ENCODE measurements around the gene WDR7.

WDR7 gene

GRCh38 chr18:56890632-56891031 lies 239.5 kb downstream of the WDR7 start:
- no peak overlapping the region for H3K4me3 ChIP-seq (ENCODE audit: low read length)
- no peak for TF ChIP-seq CTCF (conservative IDR thresholded peaks at IDR 0.05; ENCODE audit: low read length)
- peak; percentile 87 for DNase-seq (ENCODE audit: low read depth)

GRCh38 chr18:56891116-56891515 lies 240.0 kb downstream of the WDR7 start:
- DNase-seq (ENCODE audit: low read depth) = no peak
- no peak for TF ChIP-seq CTCF (conservative IDR thresholded peaks at IDR 0.05; ENCODE audit: low read length)
- no peak overlapping the region for H3K4me3 ChIP-seq (ENCODE audit: low read length)

GRCh38 chr18:56891870-56892269 lies 240.7 kb downstream of the WDR7 start:
- no peak for DNase-seq (ENCODE audit: low read depth)
- no peak for TF ChIP-seq CTCF (conservative IDR thresholded peaks at IDR 0.05; ENCODE audit: low read length)
- H3K4me3 ChIP-seq (ENCODE audit: low read length) = no peak overlapping the region

GRCh38 chr18:56897122-56897521 lies 246.0 kb downstream of the WDR7 start:
- TF ChIP-seq CTCF (conservative IDR thresholded peaks at IDR 0.05; ENCODE audit: low read length) = no peak
- no peak for DNase-seq (ENCODE audit: low read depth)
- no peak overlapping the region for H3K4me3 ChIP-seq (ENCODE audit: low read length)

GRCh38 chr18:56899660-56900059 lies 248.5 kb downstream of the WDR7 start:
- no peak for TF ChIP-seq CTCF (conservative IDR thresholded peaks at IDR 0.05; ENCODE audit: low read length)
- H3K4me3 ChIP-seq (ENCODE audit: low read length) = no peak overlapping the region
- DNase-seq (ENCODE audit: low read depth) = no peak

GRCh38 chr18:56900195-56901094 lies 249.3 kb downstream of the WDR7 start:
- TF ChIP-seq CTCF (conservative IDR thresholded peaks at IDR 0.05; ENCODE audit: low read length) = no peak
- no peak for DNase-seq (ENCODE audit: low read depth)
- no peak overlapping the region for H3K4me3 ChIP-seq (ENCODE audit: low read length)

GRCh38 chr18:56901919-56902318 lies 250.8 kb downstream of the WDR7 start:
- no peak for TF ChIP-seq CTCF (conservative IDR thresholded peaks at IDR 0.05; ENCODE audit: low read length)
- no peak overlapping the region for H3K4me3 ChIP-seq (ENCODE audit: low read length)

More at GRCh38 chr18:56901919-56902318, 250.8 kb downstream of the WDR7 start:
- DNase-seq (ENCODE audit: low read depth) = no peak

All from AG10803 (cell line).